HG03521 (cell line): ENCODE results near the gene SAMD14.

Experiments
- ATAC-seq: cut with Tn5 transposase; IDR thresholded peaks from one replicate; pipeline ENCODE4 v1.9.1; 2021; ENCODE audit warnings: mild to moderate bottlenecking, moderate library complexity; ENCODE audit not compliant: unreplicated experiment

Gene SAMD14

GRCh38 chr17:50165466-50165865 is 35.5 kb upstream of the SAMD14 start:
- ATAC-seq, result no peak

- ATAC-seq, result no peak
These were observed 35.1 kb upstream of the SAMD14 start for GRCh38 chr17:50165066-50165465.

GRCh38 chr17:50164697-50164988 is 34.7 kb upstream of the SAMD14 start:
- no peak for ATAC-seq

DNA sequence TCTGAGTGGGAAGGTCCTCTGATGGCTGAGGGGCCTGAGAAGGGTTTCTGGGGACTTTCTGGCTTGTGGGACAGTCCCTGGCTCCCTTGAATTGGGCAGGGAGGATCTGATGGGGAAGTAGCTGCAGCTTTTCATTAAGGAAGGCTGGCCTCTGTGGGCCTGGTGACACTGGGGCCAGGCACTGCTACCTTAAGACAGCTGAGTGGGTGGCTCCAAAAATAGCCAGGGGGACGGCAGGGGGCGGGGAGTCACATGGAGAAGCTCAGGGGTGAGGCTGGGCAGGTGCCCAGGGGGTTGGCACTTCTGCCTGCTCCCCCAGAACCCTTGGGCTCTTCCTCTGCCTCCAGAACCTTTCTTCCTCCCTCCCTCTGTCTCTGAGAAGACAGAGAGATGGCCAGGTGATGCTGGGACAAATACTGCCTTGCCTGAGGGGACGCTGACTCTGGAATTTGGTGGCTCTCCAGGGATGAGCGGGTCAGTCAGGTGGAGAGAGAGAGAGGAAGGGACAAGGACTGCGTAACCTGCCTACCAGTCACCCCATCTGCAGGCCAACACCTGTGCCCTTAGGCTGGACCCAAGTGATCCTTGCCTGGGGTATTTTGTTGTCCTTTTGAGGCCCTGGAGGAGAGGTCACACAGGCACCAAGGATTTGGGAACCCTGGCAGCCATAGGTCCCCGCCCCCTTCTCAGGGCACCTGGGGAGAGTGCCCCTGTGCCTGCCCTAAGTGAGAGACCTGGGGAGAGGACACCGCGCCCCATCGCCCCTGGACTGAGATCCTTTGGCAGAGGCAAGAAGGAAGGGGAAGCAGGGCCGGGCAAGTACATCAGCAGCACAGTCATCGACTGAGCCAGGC is 34.1 kb upstream of the SAMD14 start:
- no peak for ATAC-seq

DNA sequence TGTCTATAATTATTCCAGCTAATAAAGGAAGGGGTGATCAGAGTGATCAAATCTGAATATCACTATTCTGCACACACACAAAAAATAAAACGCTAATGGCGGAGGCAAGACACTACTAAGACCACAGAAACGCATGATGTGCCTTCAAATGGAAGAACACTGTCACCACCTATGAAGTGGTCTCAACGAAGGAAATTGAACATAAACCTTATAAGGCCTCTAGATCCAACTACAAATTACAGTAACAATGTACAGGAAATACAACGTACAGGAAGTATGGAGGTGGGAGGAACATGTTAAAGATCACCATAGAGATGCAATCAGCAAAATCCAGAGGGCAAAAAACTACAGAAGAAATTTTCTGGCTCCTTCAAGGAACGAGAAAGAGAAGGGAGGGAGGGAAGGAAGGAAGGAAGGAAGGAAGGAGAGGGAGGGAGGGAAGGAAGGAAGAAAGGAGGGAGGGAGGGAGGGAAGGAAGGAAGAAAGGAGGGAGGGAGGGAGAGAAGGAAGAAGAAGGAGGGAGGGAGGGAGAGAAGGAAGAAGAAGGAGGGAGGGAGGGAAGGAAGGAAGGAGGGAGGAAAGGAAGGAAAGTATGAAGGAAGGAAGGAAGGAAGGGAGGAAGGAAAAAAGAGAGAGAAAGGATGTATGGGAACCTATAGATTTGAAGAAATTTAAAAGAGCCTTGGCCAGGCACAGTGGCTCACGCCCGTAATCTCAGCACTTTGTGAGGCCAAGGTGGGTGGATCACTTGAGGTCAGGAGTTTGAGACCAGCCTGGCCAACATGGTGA is 32.7 kb upstream of the SAMD14 start:
- no peak for ATAC-seq

GRCh38 chr17:50161911-50162288 is 31.9 kb upstream of the SAMD14 start:
- no peak for ATAC-seq

DNA sequence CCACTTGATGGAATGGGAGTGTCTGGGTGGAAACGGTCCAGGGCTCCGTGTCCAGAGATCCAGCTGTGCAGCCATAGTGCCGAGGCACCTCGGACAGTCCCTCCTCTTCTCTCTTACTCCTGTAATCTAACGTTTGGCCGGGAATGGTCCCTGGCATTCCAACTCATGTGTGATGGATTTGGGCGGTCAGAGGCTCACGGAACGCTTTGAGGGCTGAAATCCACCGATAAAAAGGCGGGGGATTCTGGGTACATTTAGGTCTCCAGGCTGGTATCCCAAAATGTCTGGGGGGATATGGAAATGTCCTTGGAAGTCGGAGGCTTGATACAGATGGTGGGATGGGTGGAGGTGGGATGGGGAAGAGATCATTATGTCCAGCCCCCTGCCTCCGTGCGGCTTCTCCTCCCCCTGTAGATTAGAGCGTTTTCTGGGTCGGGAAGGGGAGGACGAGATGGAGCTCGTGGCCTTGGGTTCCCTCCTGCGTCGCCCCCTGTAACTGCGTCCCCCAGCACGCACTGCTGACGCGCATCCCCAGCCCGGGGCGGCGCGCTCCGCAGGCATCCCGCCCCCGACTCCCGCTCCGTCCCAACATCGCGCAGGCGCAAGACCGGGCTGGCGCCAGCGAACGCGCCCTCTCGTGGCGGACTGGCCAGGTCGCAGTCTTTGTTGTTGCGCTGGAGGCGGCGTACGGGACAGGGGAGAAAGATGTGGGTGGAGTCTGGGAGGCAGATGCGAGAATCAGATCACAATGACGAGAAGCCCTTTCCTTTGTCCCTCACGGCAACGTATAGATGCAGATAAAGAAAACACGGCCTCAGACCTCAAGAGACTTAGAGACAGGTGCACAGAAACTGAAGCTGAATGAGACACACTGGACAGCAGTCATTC is 31.3 kb upstream of the SAMD14 start:
- ATAC-seq, result peak; percentile 87

- no peak for ATAC-seq
These were observed 27.9 kb upstream of the SAMD14 start for GRCh38 chr17:50157891-50158290.

DNA sequence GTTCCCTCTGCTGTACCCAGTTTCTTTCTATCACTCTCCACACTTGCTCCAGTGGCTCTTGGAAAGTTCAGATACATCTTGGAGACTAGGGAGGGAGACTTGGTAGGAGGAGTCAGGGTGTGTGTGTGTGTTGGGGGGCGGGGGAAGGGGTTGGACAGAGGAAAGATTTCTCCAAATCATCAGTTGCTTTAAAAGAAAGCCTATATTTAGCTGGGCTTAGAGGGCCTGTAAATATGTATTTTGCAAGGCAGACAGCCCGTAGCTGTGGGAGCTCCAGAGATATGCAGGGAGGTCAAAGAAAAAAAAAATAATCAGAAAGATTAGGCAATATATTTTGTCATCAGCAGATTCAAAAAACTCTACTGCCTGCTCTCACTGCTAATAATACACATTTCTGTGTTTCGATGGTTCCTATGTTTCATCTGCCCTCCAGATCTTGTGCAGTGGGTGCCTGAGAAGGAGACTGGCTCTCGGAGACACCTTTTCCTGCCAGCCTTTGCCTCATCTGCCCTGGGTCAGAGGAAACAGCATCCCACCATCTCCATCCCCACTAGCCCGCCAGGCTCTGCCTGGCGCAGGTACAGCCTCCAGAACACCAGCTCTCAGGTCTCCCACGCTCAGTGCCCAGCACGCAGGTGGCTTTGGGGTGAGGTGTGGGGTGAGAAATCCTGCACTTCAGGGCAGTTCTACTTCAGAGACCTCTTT is 25.3 kb upstream of the SAMD14 start:
- ATAC-seq, result no peak

- peak; percentile 29 for ATAC-seq
These were observed 24.6 kb upstream of the SAMD14 start for GRCh38 chr17:50154604-50155003.

DNA sequence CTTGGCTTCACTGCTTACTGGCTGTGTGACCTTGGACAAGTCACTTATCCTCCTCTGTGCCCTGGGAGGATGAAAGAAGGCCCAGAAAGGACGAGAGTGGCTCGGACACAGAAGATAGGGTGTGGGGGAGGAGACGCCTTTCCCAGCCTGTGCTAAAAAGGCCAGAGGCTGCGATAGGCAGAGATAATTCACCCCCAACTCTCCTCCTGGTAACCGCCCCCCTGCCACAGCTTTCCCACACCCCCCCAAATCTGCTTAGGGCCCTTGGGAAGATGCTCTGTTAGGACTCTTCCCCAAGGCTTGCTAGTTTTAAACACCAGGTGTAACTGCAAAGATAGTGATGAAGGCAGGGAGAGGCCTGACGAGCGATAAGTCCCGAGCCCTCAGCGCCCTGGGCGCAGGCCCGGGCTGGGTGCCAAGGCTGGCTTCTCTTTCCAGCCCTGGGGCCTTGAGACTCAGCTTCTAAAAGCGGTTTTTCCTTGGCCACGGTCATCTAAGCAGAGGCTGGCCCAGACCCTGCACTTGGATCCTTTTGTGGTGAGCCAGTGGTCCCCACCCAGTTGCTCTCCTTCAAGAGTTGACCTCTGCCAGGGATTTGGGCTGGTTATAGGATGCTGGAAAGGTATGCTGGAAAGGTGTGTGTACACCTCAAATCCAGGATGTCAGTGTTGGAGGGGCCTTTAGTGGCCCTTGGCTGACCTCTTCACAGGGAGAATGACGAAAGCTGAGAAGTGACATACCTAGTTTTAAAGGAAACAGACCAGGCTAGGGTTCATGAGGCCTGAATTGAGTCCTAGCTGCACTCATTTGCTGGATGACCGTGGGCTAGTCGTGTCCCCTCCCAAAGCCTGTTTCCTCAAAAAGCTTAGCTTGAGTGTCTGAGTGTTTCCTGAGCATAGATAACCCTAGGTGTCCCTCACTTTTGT is 24.0 kb upstream of the SAMD14 start:
- ATAC-seq, result no peak

GRCh38 chr17:50152736-50153135 is 22.8 kb upstream of the SAMD14 start:
- ATAC-seq, result no peak

DNA sequence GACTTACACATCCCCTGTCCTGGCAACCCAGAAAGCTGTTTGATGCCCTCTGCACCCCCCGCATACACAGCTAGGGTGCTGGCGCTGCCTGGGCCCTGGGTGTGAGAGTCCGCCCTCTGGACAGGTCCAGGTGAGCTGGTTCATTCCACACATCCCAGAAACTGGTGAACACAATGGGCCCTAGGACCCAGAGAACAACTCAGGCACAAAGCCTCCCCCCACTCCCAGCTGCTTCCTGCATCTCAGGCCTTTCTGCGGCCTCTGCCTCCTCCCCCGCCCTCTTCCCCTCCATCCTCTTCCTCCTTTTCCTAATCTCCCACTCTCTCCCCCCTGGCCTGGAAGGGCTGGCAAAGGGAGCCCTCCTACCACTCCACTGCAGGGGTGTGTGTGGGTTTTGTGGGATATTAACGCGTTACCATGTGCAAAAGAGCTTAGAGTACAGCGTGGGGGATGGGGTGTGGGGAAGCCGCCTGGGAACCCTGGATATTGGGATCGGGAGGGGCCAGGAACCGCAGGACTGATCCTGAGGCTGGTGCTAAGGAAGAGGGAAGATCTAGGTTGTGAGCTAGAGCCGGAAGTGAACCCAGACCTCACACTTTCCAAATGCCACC is 22.1 kb upstream of the SAMD14 start:
- no peak for ATAC-seq

DNA sequence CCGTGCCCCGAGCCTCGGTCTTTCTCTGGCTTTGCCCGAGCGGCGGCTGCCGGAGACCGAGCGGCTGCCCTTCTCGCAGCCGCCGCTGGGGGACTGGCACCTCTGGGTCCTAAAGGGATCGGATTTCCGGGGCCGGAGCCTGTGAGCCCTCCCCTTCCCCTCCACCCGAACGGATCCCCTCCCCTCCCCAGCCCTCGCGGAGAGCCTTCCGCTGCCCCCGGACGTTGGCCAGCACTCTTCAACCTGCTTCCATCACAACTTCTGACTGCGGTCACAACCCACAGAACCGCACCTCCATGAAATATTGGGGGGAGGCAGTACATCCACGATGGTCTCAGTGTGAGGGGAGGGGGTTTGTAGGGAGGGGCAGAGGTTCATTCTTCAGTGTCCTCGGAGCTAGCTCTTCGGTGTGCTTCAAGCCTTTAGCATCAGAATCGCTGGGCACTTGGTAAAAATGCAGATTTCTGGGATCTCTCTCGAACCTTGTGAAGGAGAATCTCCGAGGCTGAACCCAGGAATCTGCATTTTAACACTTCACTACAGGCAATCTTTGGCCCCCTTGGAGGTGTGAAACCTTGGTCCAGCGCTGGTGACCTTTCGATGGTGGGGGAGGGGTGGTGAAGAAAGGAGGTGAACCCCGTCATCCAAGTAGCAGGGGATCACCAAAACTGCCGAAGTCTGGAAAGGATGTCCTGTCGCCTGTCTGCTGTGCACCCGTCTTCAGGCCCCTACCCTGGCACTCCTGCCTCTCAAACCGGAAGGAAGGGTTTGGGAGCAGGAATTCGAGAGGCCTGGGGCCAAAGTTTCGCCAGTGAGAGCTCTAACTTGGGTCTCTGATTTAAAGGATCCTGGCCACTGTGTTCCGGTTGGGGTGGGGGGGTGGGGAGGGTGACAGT is 21.3 kb upstream of the SAMD14 start:
- ATAC-seq, result peak; percentile 40

DNA sequence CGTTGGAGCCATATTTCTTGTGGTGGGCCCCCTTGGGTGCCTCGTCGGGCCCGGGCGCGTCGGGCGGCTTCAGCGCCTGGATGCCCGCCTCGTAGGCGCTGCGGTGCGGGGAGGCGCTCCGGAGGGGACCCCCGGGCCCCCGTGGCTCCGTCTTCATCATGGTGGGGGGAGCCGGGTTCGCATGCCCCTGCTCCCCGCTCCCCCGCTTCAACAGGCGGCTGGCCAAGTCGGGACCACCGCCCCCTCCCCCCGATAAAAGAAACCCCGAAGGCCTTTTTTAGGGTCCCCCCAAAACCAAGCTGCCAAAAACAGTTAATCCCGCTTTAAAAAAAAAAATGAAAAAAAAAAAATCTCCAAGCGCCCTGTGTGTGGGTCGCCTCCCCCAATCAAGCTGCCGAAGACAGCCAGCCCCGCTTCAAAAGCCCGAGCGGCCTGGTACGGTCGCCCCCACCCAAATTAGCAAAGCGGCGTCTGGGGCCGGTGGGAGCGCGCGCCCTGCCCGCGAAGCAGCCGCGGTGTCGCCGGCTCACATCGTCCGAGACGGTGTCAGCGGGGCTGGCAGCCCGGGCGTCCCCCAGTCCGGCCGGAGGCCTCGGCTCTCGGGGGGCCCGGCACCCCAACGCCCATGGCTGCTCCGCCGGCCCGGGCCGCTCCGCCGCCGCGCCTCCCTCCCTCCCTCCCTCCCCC is 20.5 kb upstream of the SAMD14 start, which contains the start of gene PPP1R9B:
Gene PPP1R9B, minus strand, starts transcription at position 324 of the 687 bp plus-strand sequence. Its CDS starts 164 bp downstream, at position 160.
- no peak for ATAC-seq

DNA sequence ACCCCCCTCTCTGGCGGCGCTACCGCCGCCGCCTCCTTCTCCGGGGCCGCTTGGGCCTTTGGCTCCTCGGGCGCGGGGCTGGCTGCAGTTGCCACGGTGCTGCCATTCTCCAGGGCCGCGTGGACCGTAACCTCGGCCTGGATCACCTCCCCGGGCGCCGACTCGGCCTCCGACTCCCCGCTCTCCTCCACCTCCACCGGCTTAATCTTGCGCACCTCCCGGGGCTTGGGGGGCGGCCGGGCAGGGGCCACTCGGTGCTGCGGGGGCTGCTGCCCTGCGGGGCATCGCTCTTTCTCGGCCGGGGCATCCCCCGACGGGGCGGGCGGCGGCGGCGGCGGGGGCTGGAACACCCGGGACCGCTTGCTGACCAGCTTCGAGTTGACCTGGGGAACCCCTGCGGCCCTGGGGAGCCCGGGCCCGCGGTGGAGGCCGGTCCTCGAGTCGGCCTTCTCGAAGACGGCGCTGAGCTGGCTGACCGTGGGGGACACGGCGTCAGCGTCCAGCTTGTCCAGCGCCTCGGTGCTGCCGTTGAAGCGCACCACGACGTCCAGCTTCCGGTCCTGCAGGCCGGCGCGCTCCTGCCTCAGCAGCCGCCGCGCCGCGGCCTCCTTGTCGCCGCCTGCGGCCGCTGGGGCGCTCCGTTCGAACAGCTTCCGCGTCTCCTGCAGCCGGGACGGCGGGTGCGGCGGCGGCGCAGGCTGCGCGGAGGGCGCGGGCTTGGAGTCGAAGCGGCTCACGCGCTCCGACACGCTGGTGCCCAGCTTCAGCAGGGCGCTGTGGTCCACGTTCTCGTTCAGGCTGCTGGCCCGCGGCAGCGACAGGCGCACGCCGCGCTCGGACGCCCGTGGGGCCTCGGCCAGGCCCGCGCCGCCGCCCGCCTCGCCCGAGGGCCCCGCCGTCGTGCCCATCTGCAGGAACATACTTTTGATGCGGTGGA is 19.7 kb upstream of the SAMD14 start:
- ATAC-seq, result no peak

- no peak for ATAC-seq
These were observed 19.1 kb upstream of the SAMD14 start for GRCh38 chr17:50149091-50149416.
